HepG2 (cell line): ENCODE results near the gene DPH2. TPM values are rescaled to one million over a fixed set of nuclear protein-coding genes. Genes with fewer than 3 reads are reported as not detected.

Experiments
- ARID5B ChIP-seq: IDR thresholded peaks from 2 replicates; pipeline ENCODE4 v1.4.0; 2020; ENCODE audit warnings: mild to moderate bottlenecking, missing genetic modification reagents
- ATF7-NPFF ChIP-seq: sonication (generic); formaldehyde crosslinking; IDR thresholded peaks from 2 replicates; pipeline ENCODE4 v1.8.1; 2023; ENCODE audit warnings: mild to moderate bottlenecking, low read depth, missing genetic modification reagents, moderate library complexity
- BCL6 ChIP-seq: IDR thresholded peaks from 2 replicates; pipeline ENCODE4 v1.6.1; 2016; ENCODE audit warnings: missing genetic modification reagents, missing compliant biosample characterization
- DNMT1 ChIP-seq: sonication (generic); formaldehyde crosslinking; IDR thresholded peaks from 2 replicates; pipeline ENCODE4 v1.5.1; 2020; ENCODE audit warnings: mild to moderate bottlenecking, missing genetic modification reagents
- PATZ1 ChIP-seq: sonication (generic); formaldehyde crosslinking; IDR thresholded peaks from 2 replicates; pipeline ENCODE4 v1.4.0; 2020; ENCODE audit warnings: missing genetic modification reagents
- SMAD9 ChIP-seq: sonication (generic); formaldehyde crosslinking; IDR thresholded peaks from 2 replicates; pipeline ENCODE4 v1.5.1; 2020; ENCODE audit warnings: mild to moderate bottlenecking, missing genetic modification reagents
- THAP9 ChIP-seq: sonication (generic); formaldehyde crosslinking; IDR thresholded peaks from 2 replicates; pipeline ENCODE4; 2020; ENCODE audit warnings: missing genetic modification reagents, mild to moderate bottlenecking, borderline replicate concordance
- TRAFD1 ChIP-seq: sonication (generic); formaldehyde crosslinking; IDR thresholded peaks from 2 replicates; pipeline ENCODE4 v1.5.1; 2020; ENCODE audit warnings: missing genetic modification reagents, mild to moderate bottlenecking, borderline replicate concordance
- TRIM24 ChIP-seq: sonication (generic); formaldehyde crosslinking; IDR thresholded peaks from 2 replicates; pipeline ENCODE4 v1.8.0; 2022; ENCODE audit warnings: mild to moderate bottlenecking, missing genetic modification reagents
- ZHX1 ChIP-seq: sonication (generic); formaldehyde crosslinking; IDR thresholded peaks from 2 replicates; pipeline ENCODE4 v1.8.1; 2022; ENCODE audit warnings: low read depth, mild to moderate bottlenecking, missing genetic modification reagents
- ZNF496 ChIP-seq: sonication (generic); formaldehyde crosslinking; IDR thresholded peaks from 2 replicates; pipeline ENCODE4 v1.8.1; 2023; ENCODE audit warnings: mild to moderate bottlenecking, moderate library complexity, missing genetic modification reagents; ENCODE audit not compliant: insufficient replicate concordance
- ZNF569 ChIP-seq: sonication (generic); formaldehyde crosslinking; IDR thresholded peaks from 2 replicates; pipeline ENCODE4 v1.5.0; 2020; ENCODE audit warnings: mild to moderate bottlenecking, missing genetic modification reagents, moderate library complexity, borderline replicate concordance
- ZNF878 ChIP-seq: sonication (generic); formaldehyde crosslinking; IDR thresholded peaks from 2 replicates; pipeline ENCODE4 v1.8.1; 2023; ENCODE audit warnings: mild to moderate bottlenecking, missing genetic modification reagents, moderate library complexity
- ZNF891 ChIP-seq: sonication (generic); formaldehyde crosslinking; IDR thresholded peaks from 2 replicates; pipeline ENCODE4 v1.5.0; 2020; ENCODE audit warnings: mild to moderate bottlenecking, missing genetic modification reagents
- polyA plus RNA-seq, 8 experiments: library from polyadenylated mRNA; depleted of rRNA in 3 of 8; stranded (reverse) in 7 of 8; unstranded in 1 of 8; fragments of >200 nt; fragmentation: Illumina TruSeq in 4 of 8; extraction: Trizol in 4 of 8; gene quantifications; 2 replicates each; pipeline versions ENCODE4 v1.2.1 to v1.2.3, GENCODE V29; 2011 to 2016; ENCODE audit warnings: low read depth in 4 of 8, missing spikeins in 1 of 8, mixed read lengths in 1 of 8; ENCODE audit not compliant: insufficient read depth in 1 of 8
- total RNA-seq, 5 experiments: library from RNA; depleted of rRNA; stranded (reverse); fragments of >200 nt; fragmentation: Illumina TruSeq; extraction: Trizol; gene quantifications; 2 replicates each; pipeline ENCODE4 v1.2.3, GENCODE V29; 2016; ENCODE audit warnings: low read depth in 1 of 5

DPH2 gene
- total and polyA plus RNA-seq, 2 of the 13 experiments (the other 11 are each of a cell fraction or from before 2014, with no cell fraction given), result 32.2 to 38.3 TPM

GRCh38 chr1:43979528-43980254 lies 9.9 kb downstream of the DPH2 start (continued):
- TF ChIP-seq TRIM24 (no peak), ATF7-NPFF (CRISPR knock-in tag) (0 out of 2 replicates have a peak, but pooled peaks have one; percentile 57), ZNF891 (0 out of 2 replicates have a peak, but pooled peaks have one; percentile 58), BCL6 (peak; percentile 25; the same call in 1 of the 2 replicates), ZHX1 (CRISPR knock-in tag) (no peak), ZNF496 (CRISPR knock-in tag) (no peak), DNMT1 (CRISPR knock-in tag) (no peak), ZNF878 (no peak), THAP9 (peak; percentile 33; the same call in 1 of the 2 replicates), SMAD9 (CRISPR knock-in tag) (no peak; the same call in 1 of the 2 replicates), ZNF569 (CRISPR knock-in tag) (no peak), TRAFD1 (CRISPR knock-in tag) (no peak), PATZ1 (CRISPR knock-in tag) (peak; percentile 80), ARID5B (CRISPR knock-in tag) (0 out of 2 replicates have a peak, but pooled peaks have one; percentile 14)
